GM15510 (cell line): ENCODE results near the gene PLCH1.

ENCODE experiments used
- POLR2A ChIP-seq: IDR thresholded peaks from 3 replicates; pipeline ENCODE4 v1.6.1; 2011; ENCODE audit warnings: borderline replicate concordance; ENCODE audit not compliant: insufficient read length; ENCODE audit errors: extremely low read depth

The PLCH1 gene

GRCh38 chr3:155426524-155427230 lies 318.2 kb downstream of the PLCH1 start:
- no peak for TF ChIP-seq POLR2A

GRCh38 chr3:155425396-155425795 lies 319.5 kb downstream of the PLCH1 start:
- no peak for TF ChIP-seq POLR2A

GRCh38 chr3:155424323-155424710 lies 320.6 kb downstream of the PLCH1 start:
- no peak for TF ChIP-seq POLR2A

GRCh38 chr3:155423526-155424322 lies 321.1 kb downstream of the PLCH1 start:
- no peak for TF ChIP-seq POLR2A

GRCh38 chr3:155420881-155421486 lies 323.9 kb downstream of the PLCH1 start:
- TF ChIP-seq POLR2A, result no peak

GRCh38 chr3:155420406-155420805 lies 324.5 kb downstream of the PLCH1 start:
- no peak for TF ChIP-seq POLR2A

- no peak for TF ChIP-seq POLR2A
Measured at GRCh38 chr3:155418407-155418806, 326.5 kb downstream of the PLCH1 start.

GRCh38 chr3:155417119-155417517 lies 327.8 kb downstream of the PLCH1 start:
- no peak for TF ChIP-seq POLR2A

- TF ChIP-seq POLR2A, result no peak
Measured at GRCh38 chr3:155416500-155417118, 328.3 kb downstream of the PLCH1 start.

GRCh38 chr3:155412904-155413303 lies 332.0 kb downstream of the PLCH1 start:
- no peak for TF ChIP-seq POLR2A

GRCh38 chr3:155411500-155412223 lies 333.2 kb downstream of the PLCH1 start:
- TF ChIP-seq POLR2A, result no peak

GRCh38 chr3:155409336-155409735 lies 335.5 kb downstream of the PLCH1 start:
- TF ChIP-seq POLR2A, result no peak

- TF ChIP-seq POLR2A, result no peak
Measured at GRCh38 chr3:155407971-155408370, 336.9 kb downstream of the PLCH1 start.

GRCh38 chr3:155407331-155407730 lies 337.5 kb downstream of the PLCH1 start:
- TF ChIP-seq POLR2A, result no peak
